GM12865 (cell line): ENCODE measurements around the gene LHX6.

Source experiments
- DNase-seq: peaks from one replicate; pipeline ENCODE4 v3.0.0; 2010; ENCODE audit warnings: low read depth
- H3K4me3 ChIP-seq: 2 replicates; pipeline ENCODE4 v1.5.1; 2011; ENCODE audit warnings: mild to moderate bottlenecking, low read depth, low read length, control low read depth
- TF ChIP-seq, protein P1 (sequence below): IDR thresholded peaks from 2 replicates; pipeline ENCODE4 v1.5.1; 2011; ENCODE audit warnings: low read length, control low read depth, low read depth, inconsistent platforms; ENCODE audit not compliant: insufficient read depth; ENCODE audit errors: missing control alignments

The LHX6 gene

GRCh38 chr9:122155796-122156195 lies 73.0 kb downstream of the LHX6 start:
- TF ChIP-seq, protein P1, sequence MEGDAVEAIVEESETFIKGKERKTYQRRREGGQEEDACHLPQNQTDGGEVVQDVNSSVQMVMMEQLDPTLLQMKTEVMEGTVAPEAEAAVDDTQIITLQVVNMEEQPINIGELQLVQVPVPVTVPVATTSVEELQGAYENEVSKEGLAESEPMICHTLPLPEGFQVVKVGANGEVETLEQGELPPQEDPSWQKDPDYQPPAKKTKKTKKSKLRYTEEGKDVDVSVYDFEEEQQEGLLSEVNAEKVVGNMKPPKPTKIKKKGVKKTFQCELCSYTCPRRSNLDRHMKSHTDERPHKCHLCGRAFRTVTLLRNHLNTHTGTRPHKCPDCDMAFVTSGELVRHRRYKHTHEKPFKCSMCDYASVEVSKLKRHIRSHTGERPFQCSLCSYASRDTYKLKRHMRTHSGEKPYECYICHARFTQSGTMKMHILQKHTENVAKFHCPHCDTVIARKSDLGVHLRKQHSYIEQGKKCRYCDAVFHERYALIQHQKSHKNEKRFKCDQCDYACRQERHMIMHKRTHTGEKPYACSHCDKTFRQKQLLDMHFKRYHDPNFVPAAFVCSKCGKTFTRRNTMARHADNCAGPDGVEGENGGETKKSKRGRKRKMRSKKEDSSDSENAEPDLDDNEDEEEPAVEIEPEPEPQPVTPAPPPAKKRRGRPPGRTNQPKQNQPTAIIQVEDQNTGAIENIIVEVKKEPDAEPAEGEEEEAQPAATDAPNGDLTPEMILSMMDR = no peak
- no peak for DNase-seq
- H3K4me3 ChIP-seq = no peak overlapping the region
